H9 (cell line): ENCODE data around the gene EFCAB12. TPM values are rescaled to one million over a fixed set of nuclear protein-coding genes. Genes with fewer than 3 reads are reported as not detected.

Experiments
- DNase-seq: peaks from one replicate; pipeline ENCODE4 v3.0.0-alpha.2; 2017
- H2AFZ ChIP-seq: one replicate; pipeline ENCODE4 v1.6.1; 2013; ENCODE audit warnings: mild to moderate bottlenecking, low read length, control low read depth, moderate library complexity
- H2AK5ac ChIP-seq: 2 replicates; pipeline ENCODE4 v1.6.1; 2013; ENCODE audit warnings: low read length, control low read depth, mixed read lengths; ENCODE audit not compliant: insufficient read length
- H2BK120ac ChIP-seq: one replicate; pipeline ENCODE4 v1.6.1; 2013; ENCODE audit warnings: low read depth, mild to moderate bottlenecking, low read length, control low read depth, inconsistent platforms; ENCODE audit not compliant: poor library complexity, severe bottlenecking
- H2BK12ac ChIP-seq: 2 replicates; pipeline ENCODE4 v1.6.1; 2013; ENCODE audit warnings: low read length, control low read depth, mixed read lengths, low read depth; ENCODE audit not compliant: insufficient read length
- H2BK15ac ChIP-seq: 2 replicates; pipeline ENCODE4 v1.6.1; 2013; ENCODE audit warnings: low read depth, low read length, control low read depth
- H2BK20ac ChIP-seq: one replicate; pipeline ENCODE4 v1.6.1; 2013; ENCODE audit warnings: low read depth, mild to moderate bottlenecking, low read length, control low read depth, inconsistent platforms; ENCODE audit not compliant: poor library complexity, severe bottlenecking
- H2BK5ac ChIP-seq: 2 replicates; pipeline ENCODE4 v1.6.1; 2013; ENCODE audit warnings: low read length, control low read depth, mixed read lengths; ENCODE audit not compliant: insufficient read length
- H3K14ac ChIP-seq: 2 replicates; pipeline ENCODE4 v1.6.1; 2013; ENCODE audit warnings: low read length, control low read depth; ENCODE audit not compliant: insufficient read depth
- H3K18ac ChIP-seq: 2 replicates; pipeline ENCODE4 v1.6.1; 2013; ENCODE audit warnings: low read depth, mild to moderate bottlenecking, mixed read lengths, low read length, control low read depth; ENCODE audit not compliant: insufficient read length
- H3K23ac ChIP-seq: 2 replicates; pipeline ENCODE4 v1.6.1; 2013; ENCODE audit warnings: low read length, control low read depth, mixed read lengths, low read depth; ENCODE audit not compliant: insufficient read length
- H3K23me2 ChIP-seq: 2 replicates; pipeline ENCODE4 v1.6.1; 2013; ENCODE audit warnings: low read depth, mild to moderate bottlenecking, mixed read lengths, low read length, control low read depth; ENCODE audit not compliant: insufficient read length, poor library complexity, severe bottlenecking
- H3K27ac ChIP-seq: 2 replicates; pipeline ENCODE4 v1.5.1; 2013; ENCODE audit warnings: low read length, control low read depth, mixed read lengths, low read depth; ENCODE audit not compliant: insufficient read length
- H3K27me3 ChIP-seq: 2 replicates; pipeline ENCODE4 v1.6.1; 2013; ENCODE audit warnings: low read length, control low read depth, inconsistent platforms; ENCODE audit not compliant: insufficient read depth
- H3K4ac ChIP-seq: 2 replicates; pipeline ENCODE4 v1.6.1; 2013; ENCODE audit warnings: low read depth, mild to moderate bottlenecking, control low read depth, inconsistent platforms, low read length, moderate library complexity
- H3K4me1 ChIP-seq: 2 replicates; pipeline ENCODE4 v1.6.1; 2013; ENCODE audit warnings: low read length, control low read depth, inconsistent platforms; ENCODE audit not compliant: insufficient read depth
- H3K4me2 ChIP-seq: 2 replicates; pipeline ENCODE4 v1.6.1; 2013; ENCODE audit warnings: low read length, control low read depth, mixed read lengths; ENCODE audit not compliant: insufficient read length, insufficient read depth
- H3K56ac ChIP-seq: 2 replicates; pipeline ENCODE4 v1.6.1; 2013; ENCODE audit warnings: low read depth, mild to moderate bottlenecking, mixed read lengths, low read length, control low read depth; ENCODE audit not compliant: insufficient read length
- H3K79me1 ChIP-seq: 2 replicates; pipeline ENCODE4 v1.6.1; 2013; ENCODE audit warnings: low read depth, mild to moderate bottlenecking, moderate library complexity, low read length, control low read depth, inconsistent platforms; ENCODE audit not compliant: insufficient read depth, poor library complexity, severe bottlenecking
- H3K79me2 ChIP-seq: 2 replicates; pipeline ENCODE4 v1.6.1; 2013; ENCODE audit warnings: low read length, control low read depth, inconsistent platforms; ENCODE audit not compliant: insufficient read depth
- H3K9ac ChIP-seq: 2 replicates; pipeline ENCODE4 v1.6.1; 2013; ENCODE audit warnings: low read length, control low read depth, mixed read lengths; ENCODE audit not compliant: insufficient read length; ENCODE audit errors: extremely low read depth
- H3K9me3 ChIP-seq: one replicate; pipeline ENCODE4 v1.6.1; 2013; ENCODE audit warnings: low read depth, low read length, inconsistent platforms; ENCODE audit not compliant: control insufficient read depth
- H3T11ph ChIP-seq: one replicate; pipeline ENCODE4 v1.6.1; 2013; ENCODE audit warnings: mild to moderate bottlenecking, low read length, control low read depth, inconsistent platforms
- H4K20me1 ChIP-seq: one replicate; pipeline ENCODE4 v1.6.1; 2013; ENCODE audit not compliant: control insufficient read depth, insufficient read length, insufficient read depth
- H4K5ac ChIP-seq: 2 replicates; pipeline ENCODE4 v1.6.1; 2013; ENCODE audit warnings: low read depth, mild to moderate bottlenecking, mixed read lengths, low read length, control low read depth; ENCODE audit not compliant: insufficient read length
- H4K8ac ChIP-seq: replicated peaks from 2 replicates; pipeline ENCODE4 v1.6.1; 2013; ENCODE audit warnings: low read length, control low read depth, mixed read lengths, low read depth; ENCODE audit not compliant: insufficient read length
- H4K91ac ChIP-seq: 2 replicates; pipeline ENCODE4 v1.6.1; 2013; ENCODE audit warnings: low read depth, mild to moderate bottlenecking, moderate library complexity, mixed read lengths, low read length, control low read depth; ENCODE audit not compliant: insufficient read length
- H3K27ac Mint-ChIP-seq, 3 experiments: 2 replicates in 2 of 3; 3 replicates in 1 of 3; pipeline ENCODE4 v1.8.0; 2020 to 2021; ENCODE audit warnings: mixed read lengths in 3 of 3, mild to moderate bottlenecking in 1 of 3, moderate library complexity in 1 of 3
- H3K27me3 Mint-ChIP-seq: 2 replicates; pipeline ENCODE4 v1.8.0; 2021; ENCODE audit warnings: low read depth, mild to moderate bottlenecking, moderate library complexity, mixed read lengths
- H3K36me3 Mint-ChIP-seq, 3 experiments: 2 replicates in 2 of 3; 3 replicates in 1 of 3; pipeline ENCODE4 v1.8.0; 2020 to 2021; ENCODE audit warnings: low read depth in 3 of 3, mixed read lengths in 3 of 3; ENCODE audit not compliant: insufficient read depth in 1 of 3
- H3K4me1 Mint-ChIP-seq, 2 experiments: 2 replicates each; pipeline ENCODE4 v1.8.0; 2020; ENCODE audit warnings: mixed read lengths in 2 of 2
- H3K4me3 Mint-ChIP-seq, 2 experiments: 2 replicates in 1 of 2; 3 replicates in 1 of 2; pipeline ENCODE4 v1.8.0; 2020 to 2021; ENCODE audit warnings: mild to moderate bottlenecking in 2 of 2, mixed read lengths in 2 of 2, moderate library complexity in 1 of 2
- H3K9me3 Mint-ChIP-seq, 2 experiments: 2 replicates in 1 of 2; 3 replicates in 1 of 2; pipeline ENCODE4 v1.8.0; 2020; ENCODE audit warnings: mild to moderate bottlenecking in 2 of 2, mixed read lengths in 2 of 2, moderate library complexity in 1 of 2
- CTCF ChIP-seq: fragments of 200-600 bp; sonication (generic); conservative IDR thresholded peaks from 3 replicates; pipeline ENCODE4 v1.8.0; 2021; ENCODE audit warnings: antibody characterized with exemption, mild to moderate bottlenecking
- WGBS: extraction: QIAGEN DNeasy Blood & Tissue Kit; methylation state at CpG from one replicate; pipeline ENCODE4 v1.1.7; 2013; ENCODE audit warnings: missing lambda C conversion rate, low lambda C conversion rate, mixed read lengths; ENCODE audit not compliant: insufficient read length; ENCODE audit errors: extremely low coverage; 5-methylcytosine and 5-hydroxymethylcytosine counted together
- total RNA-seq: library from RNA; stranded (reverse); gene quantifications from 2 replicates; pipeline ENCODE4 v1.2.1, GENCODE V29; 2021

The EFCAB12 gene
- total RNA-seq, 1 experiment from 2014 or later = 0.28 TPM

- Histone ChIP-seq H2BK5ac (no peak overlapping the region), H3K23me2 (no peaks in the 10 kb centered on the region), H4K20me1 (no peaks in the 10 kb centered on the region), H2BK12ac (no peak overlapping the region), H2BK15ac (no peak overlapping the region), H3K18ac (no peak overlapping the region), H3K9me3 (no peaks in the 10 kb centered on the region), H3K14ac (no peak overlapping the region), H2BK20ac (no peak overlapping the region), H3K9ac (no peak overlapping the region), H3T11ph (no peak overlapping the region), H2AFZ (no peak overlapping the region), H4K5ac (no peak overlapping the region), H3K79me1 (no peaks in the 10 kb centered on the region), H2BK120ac (no peak overlapping the region), H3K56ac (no peak overlapping the region), H3K4me1 (peaks cover 3% of the 10 kb centered on the region; the same call in 1 of the 2 replicates), H3K4me2 (no peak overlapping the region), H3K79me2 (no peaks in the 10 kb centered on the region), H3K27ac (no peak overlapping the region), H4K91ac (no peak overlapping the region), H3K4ac (no peak overlapping the region), H2AK5ac (no peak overlapping the region), H4K8ac (no peak overlapping the region), H3K23ac (no peak overlapping the region), H3K27me3 (no peaks in the 10 kb centered on the region)
- no peak for TF ChIP-seq CTCF
- no peak for DNase-seq
- peaks cover 35 to 38% of the 10 kb centered on the region in 2 experiments for H3K4me1 Mint-ChIP-seq
- no CpG with 5 or more reads among the region's 5 CpGs for WGBS
- no peak overlapping the region for H3K4me3 Mint-ChIP-seq
- H3K27me3 Mint-ChIP-seq = no peaks in the 10 kb centered on the region
- H3K36me3 Mint-ChIP-seq = peaks cover 4 to 20% (median 10%) of the 10 kb centered on the region in 3 experiments; a peak in 6 of 7 replicates
- H3K27ac Mint-ChIP-seq = peak overlapping the region in 1 of 3 experiments; percentile 84; a peak in 2 of 7 replicates
- no peaks in the 10 kb centered on the region for H3K9me3 Mint-ChIP-seq
Measured at GRCh38 chr3:129449279-129450115, 21.1 kb upstream of the EFCAB12 start.
